Left ventricle myocardium inferior (tissue), 1 donor: ENCODE data around the gene TMOD4. TPM values are rescaled to one million over a fixed set of nuclear protein-coding genes. Genes with fewer than 3 reads are reported as not detected.

Experiments used
- DNase-seq: peaks from one replicate; pipeline ENCODE4 v3.0.0-alpha.2; 2020
- H3K27ac ChIP-seq: fragments of 200-600 bp; replicated peaks from 2 replicates; pipeline ENCODE4 v1.8.0; 2021
- H3K27me3 ChIP-seq: fragments of 200-600 bp; 2 replicates; pipeline ENCODE4 v1.8.0; 2021; ENCODE audit warnings: low read depth
- H3K36me3 ChIP-seq: fragments of 200-600 bp; 2 replicates; pipeline ENCODE4 v1.8.0; 2021
- H3K4me1 ChIP-seq: fragments of 200-600 bp; 2 replicates; pipeline ENCODE4 v1.8.0; 2021
- H3K4me3 ChIP-seq: fragments of 200-600 bp; 2 replicates; pipeline ENCODE4 v1.8.0; 2021; ENCODE audit warnings: mild to moderate bottlenecking, moderate library complexity
- H3K9me3 ChIP-seq: fragments of 200-600 bp; replicated peaks from 2 replicates; pipeline ENCODE4 v1.8.0; 2021
- CTCF ChIP-seq: fragments of 200-600 bp; IDR thresholded peaks from 2 replicates; pipeline ENCODE4 v1.8.0; 2021; ENCODE audit warnings: antibody characterized with exemption, mild to moderate bottlenecking, borderline replicate concordance
- intact Hi-C: fragments of 100-400 bp; cut with micrococcal nuclease; formaldehyde crosslinking; loops from one replicate; pipeline ENCODE4 v1.11.0; 2022
- total RNA-seq: library from RNA; stranded (reverse); fragmentation: NEBNext Ultra II Directional; extraction: Animal tissue kit (Norgen Biotek cat#: 25700); gene quantifications from one replicate; pipeline ENCODE4 v1.2.1, GENCODE V29; 2021
- donor health status: DM: no; HTN: yes; CAD: no; lungs with severe emphysema.

Gene TMOD4
- total RNA-seq, 1 donor from 2014 or later, result not detected

GRCh38 chr1:151137789-151138188 is 38.0 kb downstream of the TMOD4 start:
- TF ChIP-seq CTCF, result no peak
- Histone ChIP-seq H3K9me3 (no peaks in the 10 kb centered on the region), H3K27ac (no peak overlapping the region), H3K36me3 (peaks cover 78% of the 10 kb centered on the region), H3K4me3 (no peak overlapping the region), H3K4me1 (peaks cover 20% of the 10 kb centered on the region), H3K27me3 (no peaks in the 10 kb centered on the region)
- intact Hi-C loops, result loop anchor here (2.0 kb wide), 1 partner anchor 31 kb away; no protein-coding TSS in a partner anchor
- DNase-seq, result no peak

- TF ChIP-seq CTCF, result no peak
- H3K4me1 ChIP-seq, result peaks cover 22% of the 10 kb centered on the region
- no peak for DNase-seq
- peaks cover 84% of the 10 kb centered on the region for H3K36me3 ChIP-seq
- H3K27ac ChIP-seq, result no peak overlapping the region
- intact Hi-C loops, result loop anchor here (2.0 kb wide), 1 partner anchor 29 kb away; no protein-coding TSS in a partner anchor
- no peaks in the 10 kb centered on the region for H3K9me3 ChIP-seq
- no peaks in the 10 kb centered on the region for H3K27me3 ChIP-seq
- H3K4me3 ChIP-seq, result no peak overlapping the region
Measured at GRCh38 chr1:151135433-151136385, 40.1 kb downstream of the TMOD4 start.

DNA sequence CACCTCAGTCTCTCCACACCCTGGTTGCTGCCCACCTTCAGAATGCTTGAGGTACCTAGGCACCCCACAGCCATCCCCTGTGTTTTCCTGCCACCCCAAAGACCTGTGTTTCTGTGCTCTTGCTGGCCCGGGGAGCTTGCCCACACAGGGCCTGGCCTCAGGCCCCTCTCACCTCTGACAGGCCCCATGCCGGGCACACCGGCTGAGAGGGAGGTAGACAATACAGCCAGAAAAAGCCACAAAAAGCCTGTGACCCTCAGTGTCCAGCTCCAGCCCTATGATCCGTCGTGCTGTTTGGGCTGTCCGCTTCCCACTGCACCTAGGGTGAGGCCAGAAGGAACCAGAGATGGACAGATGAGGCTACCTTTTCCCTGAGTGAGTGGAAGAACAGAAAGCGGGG is 40.8 kb downstream of the TMOD4 start:
- Histone ChIP-seq H3K27ac (no peak overlapping the region), H3K27me3 (no peaks in the 10 kb centered on the region), H3K36me3 (peaks cover 78% of the 10 kb centered on the region), H3K4me3 (no peak overlapping the region), H3K4me1 (peaks cover 22% of the 10 kb centered on the region), H3K9me3 (no peaks in the 10 kb centered on the region)
- intact Hi-C loops, result no loop called here
- DNase-seq, result no peak
- TF ChIP-seq CTCF, result no peak

- Histone ChIP-seq H3K36me3 (peaks cover 72% of the 10 kb centered on the region), H3K27me3 (no peaks in the 10 kb centered on the region), H3K4me3 (no peak overlapping the region), H3K9me3 (no peaks in the 10 kb centered on the region), H3K27ac (no peak overlapping the region), H3K4me1 (peaks cover 22% of the 10 kb centered on the region)
- TF ChIP-seq CTCF, result no peak
- intact Hi-C loops, result no loop called here
- DNase-seq, result no peak
Measured at GRCh38 chr1:151134396-151134795, 41.4 kb downstream of the TMOD4 start.

- intact Hi-C loops, result no loop called here
- peaks cover 22% of the 10 kb centered on the region for H3K4me1 ChIP-seq
- peaks cover 60% of the 10 kb centered on the region for H3K36me3 ChIP-seq
- no peak for DNase-seq
- no peak overlapping the region for H3K27ac ChIP-seq
- no peaks in the 10 kb centered on the region for H3K27me3 ChIP-seq
- H3K4me3 ChIP-seq, result no peak overlapping the region
- no peaks in the 10 kb centered on the region for H3K9me3 ChIP-seq
- no peak for TF ChIP-seq CTCF
Measured at GRCh38 chr1:151133018-151133806, 42.6 kb downstream of the TMOD4 start.
